ENCODE data around the gene BRD7.

The BRD7 gene

DNA sequence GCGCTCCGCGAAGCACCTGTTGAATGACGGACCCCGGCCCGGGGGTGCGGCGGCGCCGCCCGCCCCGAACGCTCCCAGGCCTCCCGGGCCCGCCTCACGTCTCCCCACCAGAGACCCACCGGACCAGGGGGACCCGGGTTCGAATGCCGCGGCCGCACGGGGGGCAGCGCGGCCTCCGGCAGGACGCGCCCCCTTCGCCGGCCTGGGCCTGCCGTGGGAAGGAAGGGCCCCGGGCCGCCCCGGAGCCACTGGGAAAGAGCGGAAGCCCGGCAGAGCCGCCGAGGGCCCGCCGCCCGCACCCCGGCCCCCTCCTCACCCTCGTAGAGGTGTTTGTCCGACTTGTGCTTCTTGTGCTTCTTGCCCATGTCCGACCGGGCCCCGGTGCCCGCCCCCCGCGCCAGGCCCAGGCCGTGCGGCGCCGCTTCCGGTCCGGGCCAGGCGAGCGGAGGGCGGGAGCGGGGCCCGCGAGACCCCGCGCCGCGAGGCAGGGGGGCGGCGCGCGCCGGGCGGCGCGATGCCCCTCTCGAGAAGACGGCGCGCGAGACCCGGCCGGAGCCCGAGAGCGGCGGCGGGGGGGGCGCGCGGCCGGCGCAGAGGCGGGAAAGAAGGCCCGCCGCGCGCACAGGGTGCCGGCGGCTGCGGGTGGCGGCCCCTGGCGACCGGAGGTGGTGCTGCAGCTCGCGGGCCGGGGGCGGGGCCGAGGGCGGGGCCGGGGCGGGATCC, at the start of gene BRD7:
Gene BRD7, minus strand, starts transcription at position 579 of the 723 bp plus-strand sequence. Its CDS starts 214 bp downstream, at position 365.
- TF ChIP-seq, protein P1, sequence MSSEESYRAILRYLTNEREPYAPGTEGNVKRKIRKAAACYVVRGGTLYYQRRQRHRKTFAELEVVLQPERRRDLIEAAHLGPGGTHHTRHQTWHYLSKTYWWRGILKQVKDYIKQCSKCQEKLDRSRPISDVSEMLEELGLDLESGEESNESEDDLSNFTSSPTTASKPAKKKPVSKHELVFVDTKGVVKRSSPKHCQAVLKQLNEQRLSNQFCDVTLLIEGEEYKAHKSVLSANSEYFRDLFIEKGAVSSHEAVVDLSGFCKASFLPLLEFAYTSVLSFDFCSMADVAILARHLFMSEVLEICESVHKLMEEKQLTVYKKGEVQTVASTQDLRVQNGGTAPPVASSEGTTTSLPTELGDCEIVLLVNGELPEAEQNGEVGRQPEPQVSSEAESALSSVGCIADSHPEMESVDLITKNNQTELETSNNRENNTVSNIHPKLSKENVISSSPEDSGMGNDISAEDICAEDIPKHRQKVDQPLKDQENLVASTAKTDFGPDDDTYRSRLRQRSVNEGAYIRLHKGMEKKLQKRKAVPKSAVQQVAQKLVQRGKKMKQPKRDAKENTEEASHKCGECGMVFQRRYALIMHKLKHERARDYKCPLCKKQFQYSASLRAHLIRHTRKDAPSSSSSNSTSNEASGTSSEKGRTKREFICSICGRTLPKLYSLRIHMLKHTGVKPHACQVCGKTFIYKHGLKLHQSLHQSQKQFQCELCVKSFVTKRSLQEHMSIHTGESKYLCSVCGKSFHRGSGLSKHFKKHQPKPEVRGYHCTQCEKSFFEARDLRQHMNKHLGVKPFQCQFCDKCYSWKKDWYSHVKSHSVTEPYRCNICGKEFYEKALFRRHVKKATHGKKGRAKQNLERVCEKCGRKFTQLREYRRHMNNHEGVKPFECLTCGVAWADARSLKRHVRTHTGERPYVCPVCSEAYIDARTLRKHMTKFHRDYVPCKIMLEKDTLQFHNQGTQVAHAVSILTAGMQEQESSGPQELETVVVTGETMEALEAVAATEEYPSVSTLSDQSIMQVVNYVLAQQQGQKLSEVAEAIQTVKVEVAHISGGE (tag by site-specific recombination; conservative IDR thresholded peaks at IDR 0.05; ENCODE audit: low read depth): peak; percentile 27; the same call in 1 of the 2 replicates
- TF ChIP-seq SCRT1 (tag by site-specific recombination; IDR thresholded peaks at IDR 0.05; ENCODE audit: borderline replicate concordance) (0 out of 2 replicates have a peak, but pooled peaks have one; percentile 73), KLF1 (tag by site-specific recombination; IDR thresholded peaks at IDR 0.05) (no peak), ZNF707 (tag by site-specific recombination; IDR thresholded peaks at IDR 0.05) (no peak), KLF9 (tag by site-specific recombination; IDR thresholded peaks at IDR 0.05; ENCODE audit: low read depth) (0 out of 2 replicates have a peak, but pooled peaks have one; percentile 15), ZNF621 (tag by site-specific recombination; IDR thresholded peaks at IDR 0.05) (no peak)
- TF ChIP-seq, protein P2, sequence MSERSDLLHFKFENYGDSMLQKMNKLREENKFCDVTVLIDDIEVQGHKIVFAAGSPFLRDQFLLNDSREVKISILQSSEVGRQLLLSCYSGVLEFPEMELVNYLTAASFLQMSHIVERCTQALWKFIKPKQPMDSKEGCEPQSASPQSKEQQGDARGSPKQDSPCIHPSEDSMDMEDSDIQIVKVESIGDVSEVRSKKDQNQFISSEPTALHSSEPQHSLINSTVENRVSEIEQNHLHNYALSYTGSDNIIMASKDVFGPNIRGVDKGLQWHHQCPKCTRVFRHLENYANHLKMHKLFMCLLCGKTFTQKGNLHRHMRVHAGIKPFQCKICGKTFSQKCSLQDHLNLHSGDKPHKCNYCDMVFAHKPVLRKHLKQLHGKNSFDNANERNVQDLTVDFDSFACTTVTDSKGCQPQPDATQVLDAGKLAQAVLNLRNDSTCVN (tag by site-specific recombination; optimal IDR thresholded peaks at IDR 0.05): peak; percentile 21
- TF ChIP-seq, protein P3, sequence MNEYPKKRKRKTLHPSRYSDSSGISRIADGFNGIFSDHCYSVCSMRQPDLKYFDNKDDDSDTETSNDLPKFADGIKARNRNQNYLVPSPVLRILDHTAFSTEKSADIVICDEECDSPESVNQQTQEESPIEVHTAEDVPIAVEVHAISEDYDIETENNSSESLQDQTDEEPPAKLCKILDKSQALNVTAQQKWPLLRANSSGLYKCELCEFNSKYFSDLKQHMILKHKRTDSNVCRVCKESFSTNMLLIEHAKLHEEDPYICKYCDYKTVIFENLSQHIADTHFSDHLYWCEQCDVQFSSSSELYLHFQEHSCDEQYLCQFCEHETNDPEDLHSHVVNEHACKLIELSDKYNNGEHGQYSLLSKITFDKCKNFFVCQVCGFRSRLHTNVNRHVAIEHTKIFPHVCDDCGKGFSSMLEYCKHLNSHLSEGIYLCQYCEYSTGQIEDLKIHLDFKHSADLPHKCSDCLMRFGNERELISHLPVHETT (tag by site-specific recombination; IDR thresholded peaks at IDR 0.05): no peak
- Histone ChIP-seq H3K4me1 (ENCODE audit: control insufficient read depth, insufficient read depth, low read length) (no peaks in the 10 kb centered on the region), H3K4me3 (ENCODE audit: low read depth, low read length) (peak within 1 kb of the TSS; percentile 61), H3K36me3 (ENCODE audit: control insufficient read depth in 2 of 2, insufficient read depth in 1 of 2, low read length in 2 of 2) (peaks cover 21 to 42% of the 10 kb centered on the region in 2 experiments), H3K27ac (ENCODE audit: extremely low read depth, low read depth, low read length) (peak within 1 kb of the TSS; percentile 83), H3K9me3 (ENCODE audit: control insufficient read depth, insufficient read depth, low read depth, low read length) (no peaks in the 10 kb centered on the region)
- CTCF ChIA-PET: interaction anchor here (0.7 to 1.5 kb wide), 6 partner anchors 10 to 154 kb away, joined by 3 to 10 read pairs (median 3); no protein-coding TSS in a partner anchor
- POLR2A ChIA-PET: no interaction called here

DNA sequence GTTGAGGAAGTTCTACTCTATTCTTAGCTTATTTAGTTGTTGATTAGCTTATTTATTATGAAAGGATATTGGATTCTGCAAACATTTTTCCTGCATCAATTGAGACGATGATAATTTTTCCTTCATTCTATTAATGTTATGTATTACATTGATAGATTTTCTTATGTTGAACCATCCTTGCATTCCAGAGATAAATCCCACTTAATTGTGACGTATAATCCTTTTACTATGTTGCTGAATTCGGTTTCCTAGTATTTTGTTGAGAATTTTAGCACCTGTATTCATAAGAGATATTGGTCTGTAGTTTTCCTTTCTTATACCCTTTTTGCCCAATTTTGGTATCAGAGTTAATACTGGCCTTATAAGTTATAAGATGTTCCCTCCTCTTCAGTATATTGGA, 47.6 kb upstream of the BRD7 start:
- no peak overlapping the region for H3K27ac ChIP-seq (ENCODE audit: extremely low read depth, low read depth, low read length)
- CTCF ChIA-PET: interaction anchor here (0.6 to 1.0 kb wide), 2 partner anchors 93 to 199 kb away, joined by 3 read pairs; no protein-coding TSS in a partner anchor
- TF ChIP-seq SETDB1 (IDR thresholded peaks at IDR 0.05; ENCODE audit: insufficient read length, low read length): peak; percentile 44
- no peak for TF ChIP-seq RBAK (tag by site-specific recombination; IDR thresholded peaks at IDR 0.05)
- POLR2A ChIA-PET: no interaction called here
- H3K9me3 ChIP-seq (ENCODE audit: control insufficient read depth, insufficient read depth, low read depth, low read length): no peaks in the 10 kb centered on the region
- H3K4me1 ChIP-seq (ENCODE audit: control insufficient read depth, insufficient read depth, low read length): no peaks in the 10 kb centered on the region
- no peak overlapping the region for H3K4me3 ChIP-seq (ENCODE audit: low read depth, low read length)
- no peaks in the 10 kb centered on the region for H3K36me3 ChIP-seq (ENCODE audit: control insufficient read depth in 2 of 2, insufficient read depth in 1 of 2, low read length in 2 of 2)

DNA sequence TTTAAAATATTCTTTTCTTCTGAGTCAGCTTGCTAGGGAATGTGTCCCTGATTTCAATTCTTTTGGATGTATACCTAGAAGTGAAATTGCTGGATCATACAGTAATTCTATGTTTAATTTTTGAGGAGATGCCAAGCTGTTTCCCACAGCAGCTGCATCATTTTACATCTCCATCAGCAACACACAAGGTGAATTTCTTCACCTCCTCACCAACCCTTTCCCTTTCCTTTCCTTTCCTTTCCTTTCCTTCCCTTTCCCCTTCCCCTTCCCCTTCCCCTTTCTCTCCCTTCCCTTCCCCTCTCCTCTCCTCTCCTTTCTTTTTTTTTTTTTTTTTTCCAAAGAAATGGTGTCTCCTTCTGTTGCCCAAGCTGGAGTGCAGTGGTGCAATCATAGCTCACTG, 45.4 kb upstream of the BRD7 start:
- H3K27ac ChIP-seq (ENCODE audit: extremely low read depth, low read depth, low read length): no peak overlapping the region
- H3K4me1 ChIP-seq (ENCODE audit: control insufficient read depth, insufficient read depth, low read length): no peaks in the 10 kb centered on the region
- ChIA-PET CTCF (no interaction called here), POLR2A (no interaction called here)
- H3K4me3 ChIP-seq (ENCODE audit: low read depth, low read length): no peak overlapping the region
- no peaks in the 10 kb centered on the region for H3K9me3 ChIP-seq (ENCODE audit: control insufficient read depth, insufficient read depth, low read depth, low read length)
- no peak for TF ChIP-seq ZFP69B (tag by site-specific recombination; IDR thresholded peaks at IDR 0.05)
- TF ChIP-seq, protein P4, sequence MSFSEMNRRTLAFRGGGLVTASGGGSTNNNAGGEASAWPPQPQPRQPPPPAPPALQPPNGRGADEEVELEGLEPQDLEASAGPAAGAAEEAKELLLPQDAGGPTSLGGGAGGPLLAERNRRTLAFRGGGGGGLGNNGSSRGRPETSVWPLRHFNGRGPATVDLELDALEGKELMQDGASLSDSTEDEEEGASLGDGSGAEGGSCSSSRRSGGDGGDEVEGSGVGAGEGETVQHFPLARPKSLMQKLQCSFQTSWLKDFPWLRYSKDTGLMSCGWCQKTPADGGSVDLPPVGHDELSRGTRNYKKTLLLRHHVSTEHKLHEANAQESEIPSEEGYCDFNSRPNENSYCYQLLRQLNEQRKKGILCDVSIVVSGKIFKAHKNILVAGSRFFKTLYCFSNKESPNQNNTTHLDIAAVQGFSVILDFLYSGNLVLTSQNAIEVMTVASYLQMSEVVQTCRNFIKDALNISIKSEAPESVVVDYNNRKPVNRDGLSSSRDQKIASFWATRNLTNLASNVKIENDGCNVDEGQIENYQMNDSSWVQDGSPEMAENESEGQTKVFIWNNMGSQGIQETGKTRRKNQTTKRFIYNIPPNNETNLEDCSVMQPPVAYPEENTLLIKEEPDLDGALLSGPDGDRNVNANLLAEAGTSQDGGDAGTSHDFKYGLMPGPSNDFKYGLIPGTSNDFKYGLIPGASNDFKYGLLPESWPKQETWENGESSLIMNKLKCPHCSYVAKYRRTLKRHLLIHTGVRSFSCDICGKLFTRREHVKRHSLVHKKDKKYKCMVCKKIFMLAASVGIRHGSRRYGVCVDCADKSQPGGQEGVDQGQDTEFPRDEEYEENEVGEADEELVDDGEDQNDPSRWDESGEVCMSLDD (tag by site-specific recombination; IDR thresholded peaks at IDR 0.05): no peak
- peak; percentile 90 for TF ChIP-seq PRDM1 (tag by site-specific recombination; IDR thresholded peaks at IDR 0.05)
- TF ChIP-seq, protein P5, sequence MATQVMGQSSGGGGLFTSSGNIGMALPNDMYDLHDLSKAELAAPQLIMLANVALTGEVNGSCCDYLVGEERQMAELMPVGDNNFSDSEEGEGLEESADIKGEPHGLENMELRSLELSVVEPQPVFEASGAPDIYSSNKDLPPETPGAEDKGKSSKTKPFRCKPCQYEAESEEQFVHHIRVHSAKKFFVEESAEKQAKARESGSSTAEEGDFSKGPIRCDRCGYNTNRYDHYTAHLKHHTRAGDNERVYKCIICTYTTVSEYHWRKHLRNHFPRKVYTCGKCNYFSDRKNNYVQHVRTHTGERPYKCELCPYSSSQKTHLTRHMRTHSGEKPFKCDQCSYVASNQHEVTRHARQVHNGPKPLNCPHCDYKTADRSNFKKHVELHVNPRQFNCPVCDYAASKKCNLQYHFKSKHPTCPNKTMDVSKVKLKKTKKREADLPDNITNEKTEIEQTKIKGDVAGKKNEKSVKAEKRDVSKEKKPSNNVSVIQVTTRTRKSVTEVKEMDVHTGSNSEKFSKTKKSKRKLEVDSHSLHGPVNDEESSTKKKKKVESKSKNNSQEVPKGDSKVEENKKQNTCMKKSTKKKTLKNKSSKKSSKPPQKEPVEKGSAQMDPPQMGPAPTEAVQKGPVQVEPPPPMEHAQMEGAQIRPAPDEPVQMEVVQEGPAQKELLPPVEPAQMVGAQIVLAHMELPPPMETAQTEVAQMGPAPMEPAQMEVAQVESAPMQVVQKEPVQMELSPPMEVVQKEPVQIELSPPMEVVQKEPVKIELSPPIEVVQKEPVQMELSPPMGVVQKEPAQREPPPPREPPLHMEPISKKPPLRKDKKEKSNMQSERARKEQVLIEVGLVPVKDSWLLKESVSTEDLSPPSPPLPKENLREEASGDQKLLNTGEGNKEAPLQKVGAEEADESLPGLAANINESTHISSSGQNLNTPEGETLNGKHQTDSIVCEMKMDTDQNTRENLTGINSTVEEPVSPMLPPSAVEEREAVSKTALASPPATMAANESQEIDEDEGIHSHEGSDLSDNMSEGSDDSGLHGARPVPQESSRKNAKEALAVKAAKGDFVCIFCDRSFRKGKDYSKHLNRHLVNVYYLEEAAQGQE (tag by site-specific recombination; IDR thresholded peaks at IDR 0.05): no peak
- H3K36me3 ChIP-seq (ENCODE audit: control insufficient read depth in 2 of 2, insufficient read depth in 1 of 2, low read length in 2 of 2): no peaks in the 10 kb centered on the region

All from HEK293 (cell line).